Fibroblast of skin of left quadriceps (primary cell): ENCODE measurements around the gene SLC17A2.

Experiments used
- DNase-seq, 2 experiments: peaks; one replicate each; pipeline ENCODE4 v3.0.0-alpha.2; 2013; ENCODE audit warnings: low read depth in 2 of 2

Gene SLC17A2, protein sequence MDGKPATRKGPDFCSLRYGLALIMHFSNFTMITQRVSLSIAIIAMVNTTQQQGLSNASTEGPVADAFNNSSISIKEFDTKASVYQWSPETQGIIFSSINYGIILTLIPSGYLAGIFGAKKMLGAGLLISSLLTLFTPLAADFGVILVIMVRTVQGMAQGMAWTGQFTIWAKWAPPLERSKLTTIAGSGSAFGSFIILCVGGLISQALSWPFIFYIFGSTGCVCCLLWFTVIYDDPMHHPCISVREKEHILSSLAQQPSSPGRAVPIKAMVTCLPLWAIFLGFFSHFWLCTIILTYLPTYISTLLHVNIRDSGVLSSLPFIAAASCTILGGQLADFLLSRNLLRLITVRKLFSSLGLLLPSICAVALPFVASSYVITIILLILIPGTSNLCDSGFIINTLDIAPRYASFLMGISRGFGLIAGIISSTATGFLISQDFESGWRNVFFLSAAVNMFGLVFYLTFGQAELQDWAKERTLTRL

DNA sequence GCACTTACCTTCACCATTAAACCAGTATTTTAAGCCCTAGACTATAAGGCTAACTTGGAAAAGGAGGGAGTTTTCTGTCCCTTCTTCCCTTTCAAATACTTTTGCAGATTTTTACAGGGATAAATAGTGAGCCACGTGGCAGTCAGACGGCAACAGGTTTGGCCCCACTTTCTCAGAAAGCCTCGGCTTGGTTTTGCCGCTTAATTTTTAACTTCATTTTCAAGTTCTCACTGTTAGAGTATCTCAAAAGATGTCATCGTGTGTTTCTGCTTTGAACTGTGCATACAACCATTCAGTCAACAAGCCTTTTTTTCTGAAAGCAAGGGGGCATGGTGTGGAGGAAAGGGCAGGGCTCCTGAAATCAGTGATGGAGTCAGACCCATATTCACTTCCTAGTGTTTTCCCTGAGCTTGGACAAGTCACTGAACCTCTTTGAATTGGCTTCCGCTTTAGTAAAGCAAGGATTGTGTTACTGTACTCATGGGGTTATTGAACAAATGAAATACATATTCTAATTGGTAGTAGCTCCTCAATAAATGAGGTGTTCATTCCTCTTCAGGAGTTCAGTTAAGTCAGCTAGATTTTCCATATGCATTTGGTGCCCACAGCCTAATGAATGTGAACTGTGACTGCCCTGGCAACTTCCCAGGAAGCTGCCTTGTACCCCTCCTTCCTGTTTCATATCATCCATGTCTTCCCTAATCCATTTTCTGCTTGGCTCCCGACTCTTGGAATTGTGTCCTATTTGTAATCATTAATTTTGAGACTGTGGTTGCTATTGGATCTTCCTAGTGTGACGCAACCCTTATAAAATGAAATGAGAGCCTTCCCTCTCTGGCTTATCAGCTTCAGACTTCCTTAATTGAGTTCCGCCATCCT is at the start of gene SLC17A2:
TSS of gene SLC17A2 (minus strand) at position 160 of the 879 bp plus-strand sequence. CDS start 4,895 bp downstream, outside the sequence.
- DNase-seq: no peak

DNA sequence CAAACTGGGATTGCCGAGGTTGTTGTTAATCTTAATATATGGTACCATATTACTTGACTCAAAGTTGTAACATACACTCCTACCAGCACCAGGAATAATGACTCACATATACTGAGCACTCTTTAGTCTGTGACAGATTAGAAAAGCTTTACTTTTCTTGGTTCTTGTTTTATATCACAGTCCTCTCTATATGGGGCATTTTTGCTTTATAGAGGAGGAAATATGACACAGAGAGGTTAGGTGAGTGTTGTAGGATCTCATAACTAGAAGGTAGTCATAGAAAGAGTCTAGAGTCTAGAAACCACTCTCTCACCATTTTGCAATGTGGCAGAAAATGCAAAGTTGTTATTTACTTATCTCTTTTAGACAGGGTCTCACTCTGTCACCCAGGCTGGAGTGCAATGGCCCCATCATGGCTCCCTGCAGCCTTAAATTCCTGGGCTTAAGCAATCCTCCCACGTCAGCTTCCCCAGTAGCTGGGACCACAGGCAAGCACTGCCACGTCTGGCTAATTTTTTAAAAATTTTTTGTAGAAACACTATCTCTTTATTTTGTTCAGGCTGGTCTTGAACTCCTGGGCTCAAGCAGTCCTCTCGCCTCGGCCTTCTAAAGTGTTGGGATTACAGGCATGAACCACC is 45.6 kb upstream of the SLC17A2 start:
- no peak for DNase-seq

DNA sequence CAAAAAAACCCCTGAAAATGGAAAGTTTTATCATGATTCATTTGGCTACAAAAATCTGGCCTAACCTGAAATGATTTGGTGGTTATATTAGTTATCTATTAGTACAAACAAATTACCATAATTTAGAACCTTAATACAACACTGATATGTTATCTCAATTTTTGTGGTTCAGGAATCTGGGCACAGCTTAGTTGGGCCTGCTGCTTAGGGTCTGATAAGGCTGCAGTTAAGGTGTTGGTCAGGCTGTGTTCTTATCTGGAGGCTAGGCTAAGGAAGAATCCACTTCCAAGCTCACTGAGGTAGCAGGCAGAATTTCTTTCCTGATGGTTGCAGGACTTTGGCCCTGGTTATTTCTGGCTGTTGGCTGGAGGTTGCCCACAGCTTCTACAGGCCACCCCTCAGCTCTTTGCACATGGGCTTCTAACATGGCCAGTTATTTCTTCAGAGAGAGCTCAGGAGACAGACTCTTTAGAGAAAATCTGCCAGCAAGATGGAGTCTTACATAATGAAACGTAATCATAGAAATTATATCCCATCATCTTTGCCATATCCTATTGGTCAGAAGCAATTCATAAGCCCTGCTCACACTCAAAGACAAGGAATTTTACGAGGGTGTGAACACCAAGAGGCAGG is 43.5 kb upstream of the SLC17A2 start:
- DNase-seq: no peak

DNA sequence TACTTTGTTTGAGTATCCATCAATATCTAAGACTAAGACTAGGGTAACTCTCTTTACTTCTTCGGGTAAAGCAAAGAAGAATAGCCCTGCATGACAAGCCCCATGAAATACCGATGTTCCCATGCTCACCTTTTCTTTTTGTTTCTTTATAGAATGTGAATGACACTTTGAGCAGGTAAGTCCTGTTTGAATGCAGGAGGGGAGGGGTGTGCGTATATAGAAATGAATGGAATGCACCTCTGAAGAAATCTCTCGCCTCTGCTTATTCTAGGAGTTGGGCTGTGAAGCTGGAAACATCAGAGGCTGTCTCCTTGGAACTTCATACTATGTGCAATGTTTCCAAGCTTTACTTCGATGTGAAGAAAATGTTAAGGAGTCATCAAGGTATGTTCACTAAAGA is 42.4 kb upstream of the SLC17A2 start:
- no peak for DNase-seq

DNA sequence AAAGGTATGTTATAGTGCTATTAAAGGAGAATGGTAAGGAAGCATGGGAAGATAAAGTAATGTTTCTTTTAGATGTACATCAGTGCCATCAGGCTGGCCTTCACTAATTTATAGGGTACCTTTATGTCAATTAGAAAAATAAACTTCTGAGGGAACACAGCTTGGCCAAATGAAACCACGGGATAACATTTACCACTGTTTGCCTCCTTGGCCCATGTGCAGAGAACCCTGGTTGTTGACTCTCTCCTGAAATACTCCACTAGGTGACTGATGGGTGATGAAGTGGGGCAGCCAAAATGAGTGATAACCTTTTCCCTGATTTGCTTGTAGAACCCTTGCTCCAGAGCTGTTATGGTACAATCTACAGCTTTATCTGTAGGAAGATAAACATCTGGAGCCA is 41.6 kb upstream of the SLC17A2 start:
- DNase-seq: no peak

DNA sequence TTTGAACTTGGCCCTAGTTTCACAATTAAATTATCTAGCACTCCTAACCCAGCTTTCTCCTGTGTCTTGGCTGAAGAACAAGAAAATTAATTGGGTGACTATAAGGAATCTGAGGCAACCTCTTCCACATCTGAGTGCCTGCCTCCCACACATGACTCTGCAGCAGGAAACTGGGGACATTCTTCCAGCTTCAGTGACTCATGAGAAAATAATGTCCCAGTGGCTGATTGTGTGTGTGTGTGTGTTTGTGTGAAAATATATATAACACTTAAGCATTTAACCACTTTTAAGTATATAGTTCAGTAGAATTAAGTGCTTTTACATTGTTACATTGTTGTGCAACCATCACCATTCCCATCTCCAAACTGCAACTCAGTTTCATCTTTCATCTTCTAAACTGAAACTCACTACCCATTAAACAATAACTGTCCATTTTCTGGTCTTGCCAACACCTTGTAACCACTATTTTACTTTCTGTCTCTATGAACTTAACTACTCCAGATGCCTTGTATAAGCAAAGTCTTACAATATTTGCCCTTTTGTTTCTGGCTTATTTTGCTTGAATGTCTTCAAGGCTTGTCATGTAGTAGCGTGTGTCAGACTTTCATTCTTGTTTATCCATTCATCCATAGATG is 40.8 kb upstream of the SLC17A2 start:
- DNase-seq: peak; percentile 84 to 86

DNA sequence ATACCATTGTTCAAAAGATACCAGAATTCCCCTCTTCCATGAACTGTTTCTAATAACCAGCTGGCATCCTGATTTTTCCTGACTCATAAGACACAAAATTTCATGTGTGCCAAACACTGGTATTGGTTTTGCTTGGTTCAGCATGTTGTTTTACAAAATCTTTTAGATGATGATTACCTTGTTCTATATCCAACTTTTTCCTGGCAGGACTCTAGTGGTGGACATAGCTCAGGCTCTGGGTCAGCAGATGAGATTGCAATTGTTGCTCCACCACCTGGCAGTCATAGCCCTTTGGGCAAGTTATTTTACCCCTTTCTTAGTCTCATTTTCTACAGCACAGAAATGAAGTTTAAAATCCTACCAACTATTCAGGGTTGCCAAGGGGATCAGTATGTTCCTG is 38.3 kb upstream of the SLC17A2 start:
- DNase-seq: no peak

DNA sequence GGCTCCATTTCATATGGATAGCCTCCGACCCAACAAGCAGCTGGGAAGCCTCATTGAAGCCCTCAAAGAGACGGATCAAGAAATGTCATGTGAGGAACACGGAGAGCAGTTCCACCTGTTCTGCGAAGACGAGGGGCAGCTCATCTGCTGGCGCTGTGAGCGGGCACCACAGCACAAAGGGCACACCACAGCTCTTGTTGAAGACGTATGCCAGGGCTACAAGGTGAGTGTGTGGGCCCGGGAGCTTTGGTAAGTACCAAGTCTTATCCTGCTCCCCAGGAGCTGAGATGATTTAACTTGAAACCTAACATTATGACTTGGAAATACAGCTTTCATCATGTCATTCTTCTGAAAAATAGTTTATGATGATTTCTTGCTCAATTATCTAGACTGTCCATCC is 36.2 kb upstream of the SLC17A2 start:
- DNase-seq: no peak

DNA sequence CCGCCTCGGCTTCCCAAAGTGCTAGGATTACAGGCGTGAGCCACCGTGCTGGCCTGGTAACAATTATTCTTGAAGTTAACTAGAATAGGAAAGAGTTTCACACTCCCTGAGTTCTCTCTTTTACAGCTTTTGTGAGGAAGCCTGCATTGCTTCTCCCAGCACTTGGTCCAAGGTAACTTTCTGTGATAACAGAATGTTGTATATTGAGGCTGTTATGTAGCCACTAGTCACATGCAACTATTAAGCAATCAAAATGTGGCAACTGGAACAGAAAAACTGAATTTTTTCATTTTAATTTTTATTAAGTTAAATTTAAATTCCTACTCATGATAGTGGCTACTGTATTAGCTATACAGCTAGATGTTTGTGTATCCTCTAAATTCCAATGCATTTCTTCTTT is 34.6 kb upstream of the SLC17A2 start:
- no peak for DNase-seq

DNA sequence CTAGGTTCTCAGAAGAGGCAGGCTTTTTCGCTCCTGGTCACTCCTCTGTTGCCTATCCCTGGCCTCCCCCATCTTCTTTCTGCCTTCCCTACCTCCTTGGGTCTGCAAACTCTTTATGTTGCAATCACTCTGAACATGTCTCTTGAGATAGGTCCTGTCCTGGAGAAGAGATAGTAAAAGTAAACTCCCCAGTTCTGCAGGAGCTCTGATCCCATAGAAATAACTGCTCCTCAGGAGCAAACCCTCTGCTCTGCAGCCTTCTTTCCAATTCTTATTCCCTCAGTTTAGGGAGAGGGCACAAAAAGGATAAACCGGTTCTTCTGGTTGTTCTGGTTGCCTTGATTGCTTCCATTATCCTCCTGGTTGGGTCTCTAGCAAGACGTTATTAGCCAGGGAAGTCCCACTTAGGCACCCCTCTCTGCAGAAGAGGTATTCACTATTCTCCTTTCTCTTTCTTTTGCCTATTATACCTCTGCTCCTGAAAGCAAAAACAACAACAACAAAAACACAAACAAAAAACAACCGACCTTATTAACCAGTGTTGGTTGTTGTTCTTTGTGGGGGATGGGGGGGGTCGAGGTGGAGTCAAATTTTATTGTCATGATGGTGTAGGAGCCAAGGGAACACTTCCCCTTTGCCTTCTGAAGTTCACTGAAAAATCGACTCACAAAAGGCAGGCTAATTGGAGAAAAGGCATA is 33.1 kb upstream of the SLC17A2 start:
- no peak for DNase-seq

DNA sequence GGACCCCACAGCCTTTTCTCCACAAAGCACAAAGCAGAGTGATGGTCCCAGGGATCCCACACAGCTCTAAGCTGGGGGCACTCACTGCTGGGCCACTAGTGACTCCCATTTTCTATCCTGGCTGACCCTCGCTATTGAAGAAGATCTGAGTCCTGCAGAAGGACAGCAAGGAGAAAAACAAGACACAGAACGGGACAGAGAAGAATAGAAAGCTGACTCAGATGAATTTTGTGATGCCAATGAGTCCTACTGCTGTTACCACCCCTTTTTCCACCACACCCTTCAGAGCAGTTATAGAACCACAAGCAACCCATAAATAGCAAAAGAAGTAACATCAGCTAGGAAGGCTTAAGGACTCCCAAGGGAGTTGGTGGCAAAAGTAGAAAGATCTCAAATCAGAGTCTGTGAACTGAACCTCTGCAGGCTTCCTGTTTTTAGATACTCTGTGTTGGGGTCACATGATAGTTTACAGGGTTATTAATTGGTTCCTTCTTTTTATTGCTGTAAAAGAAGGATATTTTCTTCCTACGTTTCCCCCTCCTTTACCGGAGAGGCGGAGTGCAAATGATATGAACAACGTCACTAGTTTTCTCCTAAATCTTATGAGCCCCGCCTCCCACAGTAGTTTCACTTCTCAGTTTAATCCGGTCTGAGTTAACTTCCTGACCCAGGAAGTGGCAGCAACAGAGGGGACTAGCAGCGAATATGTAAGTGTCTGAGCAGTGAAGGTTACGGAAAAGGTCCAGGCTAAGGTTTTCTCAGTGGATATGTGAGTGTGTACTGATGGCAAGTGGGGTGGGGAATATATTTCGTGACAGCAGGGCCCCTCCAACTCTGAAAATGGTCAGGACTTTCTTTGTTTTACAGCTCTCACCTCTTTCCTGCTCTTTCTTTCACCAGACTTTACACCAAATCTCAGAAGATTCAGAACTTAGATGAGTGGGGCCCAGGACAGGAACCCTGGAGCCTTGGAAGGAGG is 31.9 kb upstream of the SLC17A2 start, which contains the start of gene TRIM38:
TSS of gene TRIM38 (plus strand) at position 654 of the 979 bp plus-strand sequence. CDS start 3,721 bp downstream, outside the sequence.
- peak; percentile 80 to 81 for DNase-seq

DNA sequence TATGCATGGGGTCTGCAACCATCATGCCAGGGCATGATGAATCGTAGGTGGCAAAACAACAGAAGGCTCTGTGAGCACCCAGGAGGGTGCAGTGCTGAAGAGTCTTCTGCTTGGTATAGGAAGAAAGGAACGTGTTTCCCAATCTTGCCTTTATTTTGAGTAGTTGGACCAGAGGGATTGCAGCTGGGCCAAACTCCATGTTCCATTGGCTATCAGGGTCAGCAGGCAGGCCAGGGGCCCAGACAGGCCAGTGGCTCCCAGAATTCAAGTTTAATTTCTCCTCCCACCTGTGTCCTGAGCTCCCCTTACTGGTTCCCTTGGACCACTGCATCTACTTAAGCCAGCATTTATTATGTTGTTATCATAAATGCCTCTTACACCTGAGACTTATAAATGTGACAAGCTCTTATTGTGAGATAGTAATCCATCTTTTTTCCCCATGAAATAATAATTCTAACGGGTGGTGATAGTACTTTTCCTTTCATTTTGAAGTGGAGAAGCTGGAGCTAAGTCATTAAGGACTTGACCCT is 31.2 kb upstream of the SLC17A2 start:
- DNase-seq: no peak

DNA sequence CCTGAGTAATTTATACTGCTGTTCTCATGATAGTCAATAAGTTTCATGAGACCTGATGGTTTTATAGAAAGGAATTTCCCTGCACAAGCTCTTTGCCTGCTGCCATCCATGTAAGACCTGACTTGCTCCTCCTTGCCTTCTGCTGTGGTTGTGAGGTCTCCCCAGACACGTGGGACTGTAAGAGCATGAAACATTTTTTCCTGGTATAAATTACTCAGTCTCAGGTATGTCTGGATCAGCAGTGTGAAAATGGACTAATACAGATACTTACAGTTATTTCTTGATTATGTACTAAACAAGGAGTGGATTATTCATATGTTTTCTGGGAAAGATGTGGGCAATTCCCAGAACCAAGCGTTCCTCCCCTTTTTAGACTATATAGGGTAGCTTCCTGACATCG is 30.2 kb upstream of the SLC17A2 start:
- DNase-seq: no peak

DNA sequence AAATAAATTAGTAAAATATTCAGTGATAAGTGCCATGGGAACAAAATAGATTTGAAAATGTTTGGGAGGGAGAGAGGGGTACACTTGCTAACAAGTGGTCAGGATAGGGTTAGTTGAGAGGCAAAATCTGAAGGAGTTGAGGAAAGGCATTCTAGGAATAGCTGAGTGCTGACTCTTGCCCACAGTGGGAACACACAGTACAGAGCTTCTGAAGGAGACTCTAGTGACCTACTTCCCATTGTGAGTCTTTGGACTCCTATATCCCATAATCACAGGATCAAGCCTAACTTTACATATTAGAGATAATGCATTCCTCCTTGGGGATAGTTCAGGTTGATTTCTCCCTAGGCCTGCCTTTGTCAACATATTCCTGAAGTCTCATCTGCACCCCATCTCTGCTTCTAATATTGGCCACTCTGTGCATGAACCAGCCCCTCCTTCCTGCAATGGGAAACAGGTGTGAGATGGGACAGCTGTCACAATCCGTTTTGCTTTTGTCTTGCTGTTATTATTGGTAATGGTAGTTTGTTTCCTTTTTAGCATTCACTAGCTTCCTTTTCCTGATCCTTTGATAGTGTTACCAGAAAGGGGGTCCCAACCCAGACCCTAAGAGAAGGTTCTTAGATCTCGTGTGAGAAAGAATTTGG is 29.5 kb upstream of the SLC17A2 start:
- DNase-seq: no peak

DNA sequence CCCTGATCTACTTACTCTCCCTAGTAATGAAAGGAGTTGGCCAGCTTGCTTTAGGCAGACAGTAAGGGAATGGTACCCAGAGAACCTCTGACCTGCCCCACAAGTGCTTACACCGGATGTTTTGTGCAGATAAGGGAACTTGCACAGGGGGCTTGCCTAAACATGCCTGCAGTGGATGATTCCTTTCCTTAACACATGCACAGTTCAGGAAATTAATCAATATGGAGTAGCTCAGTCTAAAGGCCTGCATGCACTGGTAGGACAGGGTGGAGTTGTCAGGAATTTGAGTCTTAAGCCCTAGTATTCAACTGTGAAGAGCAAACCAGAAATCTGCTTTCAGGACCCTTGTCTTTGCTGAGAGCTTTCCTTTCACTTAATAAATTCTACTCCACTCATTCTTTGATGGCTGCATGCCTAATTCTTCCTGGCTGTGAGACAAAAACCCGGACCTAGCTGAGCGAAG is 28.2 kb upstream of the SLC17A2 start:
- no peak for DNase-seq

DNA sequence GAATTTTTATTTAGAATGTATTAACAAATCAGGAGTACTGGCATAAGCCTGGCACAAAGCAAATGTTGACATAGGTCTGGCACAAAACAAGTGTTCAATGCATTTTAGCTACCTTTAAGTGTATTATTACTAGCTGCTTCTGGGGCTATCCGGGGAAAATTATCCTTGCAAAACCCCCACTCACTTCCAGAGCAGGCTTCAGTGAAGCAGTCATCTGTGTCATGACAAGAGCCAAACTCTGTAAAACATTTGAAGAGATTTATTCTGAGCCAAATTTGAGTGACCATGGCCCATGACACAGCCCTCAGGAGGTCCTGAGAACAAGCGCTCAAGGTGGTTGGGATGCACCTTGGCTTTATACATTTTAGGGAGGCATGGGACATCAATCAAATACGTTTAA is 25.7 kb upstream of the SLC17A2 start:
- DNase-seq: no peak

DNA sequence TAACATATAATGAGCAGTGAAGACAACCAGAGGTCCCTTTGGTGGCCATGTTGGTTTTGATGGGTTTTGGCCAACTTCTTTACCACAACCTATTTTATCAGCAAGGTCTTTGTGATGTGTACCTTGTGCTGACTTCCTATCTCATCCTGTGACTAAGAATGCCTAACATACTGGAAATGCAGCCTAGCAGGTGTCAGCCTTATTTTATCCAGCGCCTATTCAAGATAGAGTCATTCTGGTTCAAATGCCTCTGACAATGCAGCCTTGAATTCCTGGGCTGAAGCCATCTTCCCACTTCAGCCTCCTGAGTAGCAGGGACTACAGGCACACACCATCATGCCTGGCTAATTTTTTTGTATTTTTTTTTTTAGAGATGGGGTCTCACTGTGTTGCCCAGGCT is 24.3 kb upstream of the SLC17A2 start:
- no peak for DNase-seq

DNA sequence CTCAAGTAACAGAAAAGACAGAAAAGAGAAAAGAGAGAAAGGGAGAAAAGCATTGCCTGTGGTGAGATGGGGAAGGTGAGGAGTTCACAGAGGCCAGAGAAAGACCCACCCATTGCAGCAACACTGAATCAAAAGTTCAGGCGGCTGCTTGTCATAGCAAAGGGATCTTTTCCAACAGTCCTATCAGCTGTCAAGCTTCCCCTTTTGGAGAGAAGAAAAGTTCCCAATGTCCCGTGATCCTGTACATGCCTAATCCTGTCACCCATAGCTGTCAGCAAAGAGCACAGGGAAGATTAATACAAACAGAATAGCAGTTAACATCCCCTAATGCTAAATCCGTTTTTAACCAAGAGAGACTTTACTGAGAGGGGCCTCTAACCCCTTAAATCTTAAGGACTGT is 23.2 kb upstream of the SLC17A2 start:
- no peak for DNase-seq
